GM12878 (cell line): Measurements from ENCODE around the gene VIPR1. TPM values are rescaled to one million over a fixed set of nuclear protein-coding genes. Genes with fewer than 3 reads are reported as not detected.

Source experiments
- ATAC-seq: fragments of 200-7000 bp; cut with Tn5 transposase; 3 replicates; pipeline ENCODE4 v1.9.1; 2020; ENCODE audit warnings: mild to moderate bottlenecking, moderate library complexity
- BruUV-seq: library from RNA; stranded (reverse); fragments of 400-500 nt; replicated peaks from 2 replicates; lab custom pipeline; 2021; lab: Mats Ljungman, UMichigan
- CTCF ChIA-PET: fragments of 300-600 bp; sonication (Branson Sonifier 250); formaldehyde crosslinking; extraction: SDS; loops from one replicate; lab custom pipeline; 2021; ENCODE audit warnings: inconsistent platforms; lab: Yijun Ruan, JAX
- POLR2A ChIA-PET: fragments of 350-600 bp; formaldehyde crosslinking; extraction: SDS; loops from one replicate; lab custom pipeline; 2021; ENCODE audit warnings: inconsistent platforms; lab: Charles Lee
- RAD21 ChIA-PET: fragments of 300-600 bp; sonication (Branson Sonifier 250); formaldehyde crosslinking; loops from one replicate; lab custom pipeline; 2023; ENCODE audit warnings: antibody characterized with exemption; ENCODE audit not compliant: unreplicated experiment; lab: Charles Lee
- SMC1A ChIA-PET: fragments of 300-600 bp; sonication (Branson Sonifier 250); formaldehyde crosslinking; loops from one replicate; lab custom pipeline; 2023; ENCODE audit not compliant: unreplicated experiment, uncharacterized antibody; lab: Charles Lee
- DNase-seq: peaks from one replicate; pipeline ENCODE4 v3.0.0-alpha.2; 2011; ENCODE audit warnings: low read depth, low spot score
- FAIRE-seq: peaks from 3 replicates; lab custom pipeline; 2011; peaks lifted over from hg19 to GRCh38; lab: Jason Lieb, UNC
- H2AFZ ChIP-seq: 2 replicates; pipeline ENCODE4 v1.6.0; 2011; ENCODE audit warnings: low read depth, low read length, control low read depth; ENCODE audit not compliant: control insufficient read depth
- H3K27ac ChIP-seq: 2 replicates; pipeline ENCODE4 v1.5.1; 2011; ENCODE audit warnings: control low read depth; ENCODE audit not compliant: control insufficient read depth, insufficient read depth
- H3K27me3 ChIP-seq, 2 experiments: replicated peaks in 1 of 2; 2 replicates each; pipeline versions ENCODE4 v1.6.0 to v1.6.1; 2011; ENCODE audit warnings: low read length in 1 of 2; ENCODE audit not compliant: control insufficient read depth in 2 of 2, insufficient read depth in 2 of 2
- H3K36me3 ChIP-seq, 2 experiments: 2 replicates each; pipeline ENCODE4 v1.5.1; 2011; ENCODE audit warnings: low read length in 1 of 2; ENCODE audit not compliant: control insufficient read depth in 2 of 2, insufficient read depth in 2 of 2
- H3K4me1 ChIP-seq: 2 replicates; pipeline ENCODE4 v1.6.1; 2011; ENCODE audit warnings: mild to moderate bottlenecking, low read length, moderate library complexity, mixed read lengths; ENCODE audit not compliant: control insufficient read depth, insufficient read depth
- H3K4me2 ChIP-seq: 2 replicates; pipeline ENCODE4 v1.6.0; 2011; ENCODE audit warnings: control low read depth; ENCODE audit not compliant: control insufficient read depth, insufficient read depth
- H3K4me3 ChIP-seq: fragments of 200-600 bp; sonication (generic); 2 replicates; pipeline ENCODE4 v1.5.1; 2016
- H3K79me2 ChIP-seq: 2 replicates; pipeline ENCODE4 v1.6.0; 2011; ENCODE audit warnings: low read length; ENCODE audit not compliant: control insufficient read depth, insufficient read depth
- H3K9ac ChIP-seq: 2 replicates; pipeline ENCODE4 v1.8.0; 2011; ENCODE audit warnings: low read length, control low read depth, mixed read lengths; ENCODE audit not compliant: control insufficient read depth, insufficient read depth
- H3K9me3 ChIP-seq: replicated peaks from 3 replicates; pipeline ENCODE4 v1.5.1; 2011; ENCODE audit warnings: mild to moderate bottlenecking, low read length; ENCODE audit not compliant: control insufficient read depth, insufficient read depth
- H4K20me1 ChIP-seq: 2 replicates; pipeline ENCODE4 v1.6.0; 2011; ENCODE audit not compliant: control insufficient read depth, insufficient read depth
- CEBPB ChIP-seq, 2 experiments: fragments of 150-350 bp in 1 of 2; IDR thresholded peaks; 2 replicates each; pipeline ENCODE4 v1.6.1; 2012 to 2014; ENCODE audit warnings: low read depth in 2 of 2, low read length in 2 of 2, borderline replicate concordance in 1 of 2, inconsistent platforms in 1 of 2
- CUX1 ChIP-seq: IDR thresholded peaks from 2 replicates; pipeline ENCODE4 v1.6.1; 2012; ENCODE audit warnings: improper control_type of control experiment, low read depth, low read length; ENCODE audit not compliant: insufficient replicate concordance
- HCFC1 ChIP-seq: fragments of 150-350 bp; IDR thresholded peaks from 2 replicates; pipeline ENCODE4 v1.6.1; 2014; ENCODE audit warnings: low read length
- HDGF ChIP-seq: fragments of 450-650 bp; IDR thresholded peaks from 2 replicates; pipeline ENCODE4 v1.6.1; 2016; ENCODE audit warnings: antibody characterized with exemption
- MYB ChIP-seq: fragments of 150-350 bp; IDR thresholded peaks from 2 replicates; pipeline ENCODE4 v1.6.1; 2014; ENCODE audit warnings: mild to moderate bottlenecking, low read depth, low read length, borderline replicate concordance
- NR2C1 ChIP-seq: fragments of 450-650 bp; IDR thresholded peaks from 2 replicates; pipeline ENCODE4 v1.6.1; 2017; ENCODE audit warnings: antibody characterized with exemption, mild to moderate bottlenecking, moderate library complexity
- NR2C2 ChIP-seq: IDR thresholded peaks from 2 replicates; pipeline ENCODE4 v1.6.1; 2011; ENCODE audit warnings: borderline replicate concordance, low read depth; ENCODE audit not compliant: control insufficient read depth, insufficient read length
- POLR2AphosphoS5 ChIP-seq: IDR thresholded peaks from 2 replicates; pipeline ENCODE4 v1.6.1; 2011; ENCODE audit warnings: mild to moderate bottlenecking, low read length, inconsistent platforms
- RAD21 ChIP-seq: IDR thresholded peaks from 2 replicates; pipeline ENCODE4 v1.6.1; 2011; ENCODE audit warnings: mild to moderate bottlenecking, low read depth, low read length, moderate library complexity; ENCODE audit not compliant: insufficient read depth
- SMARCA5 ChIP-seq: fragments of 450-650 bp; IDR thresholded peaks from 2 replicates; pipeline ENCODE4 v1.6.1; 2017; ENCODE audit warnings: mild to moderate bottlenecking
- TCF3 ChIP-seq: IDR thresholded peaks from 2 replicates; pipeline ENCODE4 v1.6.1; 2012; ENCODE audit warnings: low read depth, mild to moderate bottlenecking, low read length, borderline replicate concordance; ENCODE audit not compliant: insufficient read depth
- ZNF384 ChIP-seq: IDR thresholded peaks from 2 replicates; pipeline ENCODE4 v1.6.1; 2012; ENCODE audit warnings: low read depth, mild to moderate bottlenecking, low read length, improper control_type of control experiment, borderline replicate concordance
- ZNF622 ChIP-seq: fragments of 450-650 bp; IDR thresholded peaks from 2 replicates; pipeline ENCODE4 v1.6.1; 2017; ENCODE audit warnings: mild to moderate bottlenecking, inconsistent platforms
- WGBS: methylation state at CpG from one replicate; pipeline ENCODE4 v1.1.6; 2016; ENCODE audit warnings: low lambda C conversion rate; ENCODE audit not compliant: insufficient replicate concordance, insufficient coverage; ENCODE audit errors: missing lambda C conversion rate; 5-methylcytosine and 5-hydroxymethylcytosine counted together
- in situ Hi-C: fragments of 300-500 bp; cut with MboI; formaldehyde crosslinking; loops from 9 replicates; pipeline ENCODE4 v1.14.3; 2018; ENCODE audit warnings: mixed read lengths
- intact Hi-C: fragments of 100-400 bp; cut with micrococcal nuclease; formaldehyde crosslinking; loops from one replicate; pipeline ENCODE4 v1.14.2; 2022; ENCODE audit not compliant: unreplicated experiment
- polyA plus RNA-seq, 11 experiments: library from polyadenylated mRNA; depleted of rRNA in 4 of 11; unstranded in 6 of 11; stranded (reverse) in 5 of 11; fragments of >200 nt; fragmentation: Nextera tagmentation in 4 of 11; fragmentation: Illumina TruSeq in 1 of 11; extraction: Ambion mirVana in 4 of 11; extraction: Trizol in 1 of 11; gene quantifications; 1 replicate in 1 of 11; 2 replicates in 10 of 11; pipeline versions ENCODE4 v1.2.1 to v1.2.3, GENCODE V29; 2011 to 2016; ENCODE audit warnings: inconsistent platforms in 2 of 11, missing spikeins in 2 of 11, low read depth in 1 of 11
- total RNA-seq, 4 experiments: library from RNA; depleted of rRNA in 3 of 4; stranded (reverse); fragments of >200 nt in 3 of 4; fragmentation: Illumina TruSeq in 1 of 4; extraction: Trizol in 1 of 4; gene quantifications; 2 replicates each; pipeline versions ENCODE4 v1.2.1 to v1.2.3, GENCODE V29; 2013 to 2021

VIPR1 gene
- total and polyA plus RNA-seq, 10 of the 15 experiments (the other 5 are each of a cell fraction or from before 2014, with no cell fraction given) = 0.03 to 0.28 (median 0.12) TPM; not detected in 6

DNA sequence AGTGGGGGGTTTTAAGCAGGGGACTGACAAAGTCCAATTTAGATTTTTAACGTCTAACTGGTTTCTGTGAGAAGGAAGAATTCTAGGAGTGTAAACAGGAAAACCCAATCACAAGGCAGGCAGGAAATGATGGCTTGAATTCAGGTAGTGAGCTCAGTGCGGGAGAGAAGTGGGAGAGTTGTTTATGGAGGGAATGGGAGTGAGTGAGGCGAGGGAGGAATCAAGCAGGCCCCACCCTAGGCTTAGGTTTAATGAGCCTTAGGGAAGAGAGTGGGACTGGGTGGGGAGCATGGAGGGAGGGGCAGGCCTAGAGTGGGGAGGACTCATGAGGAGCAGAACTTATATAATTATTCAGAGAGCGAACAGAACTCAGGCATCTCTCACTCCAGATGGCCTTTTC lies 17.9 kb downstream of the VIPR1 start:
- SMC1A ChIA-PET = no interaction called here
- H3K4me2 ChIP-seq = no peak overlapping the region
- H3K36me3 ChIP-seq = no peaks in the 10 kb centered on the region
- DNase-seq (no peak), ATAC-seq (no peak), FAIRE-seq (no peak)
- H3K4me1 ChIP-seq = no peaks in the 10 kb centered on the region
- no peaks in the 10 kb centered on the region for H4K20me1 ChIP-seq
- CTCF ChIA-PET = interaction anchor here (1.0 kb wide), 1 partner anchor 33 kb away, joined by 3 read pairs; no protein-coding TSS in a partner anchor
- intact Hi-C loops (no loop called here), in situ Hi-C loops (no loop called here)
- RAD21 ChIA-PET = no interaction called here
- POLR2A ChIA-PET = no interaction called here
- no peak overlapping the region for H3K9ac ChIP-seq
- BruUV-seq = no TSS peak
- TF ChIP-seq HCFC1 (no peak), ZNF622 (no peak), NR2C2 (no peak), POLR2AphosphoS5 (no peak), NR2C1 (no peak), MYB (no peak), TCF3 (no peak)
- H3K27me3 ChIP-seq = no peaks in the 10 kb centered on the region
- no peak overlapping the region for H3K4me3 ChIP-seq
- no peak overlapping the region for H2AFZ ChIP-seq
- H3K9me3 ChIP-seq = no peaks in the 10 kb centered on the region
- no peaks in the 10 kb centered on the region for H3K79me2 ChIP-seq
- H3K27ac ChIP-seq = no peak overlapping the region
- WGBS = 21% methylated on average over 4 of the region's 4 CpGs

- RAD21 ChIA-PET = no interaction called here
- Histone ChIP-seq H3K36me3 (no peaks in the 10 kb centered on the region), H3K27me3 (no peaks in the 10 kb centered on the region), H3K9me3 (no peaks in the 10 kb centered on the region), H3K4me3 (no peak overlapping the region), H3K4me2 (no peak overlapping the region), H3K9ac (no peak overlapping the region), H2AFZ (no peak overlapping the region), H3K27ac (no peak overlapping the region), H3K4me1 (no peaks in the 10 kb centered on the region), H3K79me2 (no peaks in the 10 kb centered on the region), H4K20me1 (no peaks in the 10 kb centered on the region)
- 72% methylated on average over 4 of the region's 4 CpGs for WGBS
- DNase-seq (no peak), FAIRE-seq (no peak), ATAC-seq (no peak)
- in situ Hi-C loops (no loop called here), intact Hi-C loops (no loop called here)
- POLR2A ChIA-PET = no interaction called here
- BruUV-seq = no TSS peak
- SMC1A ChIA-PET = no interaction called here
- CTCF ChIA-PET = interaction anchor here (0.9 kb wide), 1 partner anchor 60 kb away, joined by 3 read pairs; no protein-coding TSS in a partner anchor
- TF ChIP-seq CUX1 (no peak), CEBPB (IDR thresholded peaks at IDR 0.05; ENCODE audit: borderline replicate concordance in 1 of 2, low read depth in 2 of 2, low read length in 2 of 2) (no peak), ZNF384 (no peak), SMARCA5 (no peak), RAD21 (no peak), HDGF (no peak)
These were observed 18.5 kb downstream of the VIPR1 start for GRCh38 chr3:42520906-42521305.
